K562 (cell line): ENCODE data around the gene PGM2L1. TPM values are rescaled to one million over a fixed set of nuclear protein-coding genes. Genes with fewer than 3 reads are reported as not detected.

ENCODE experiments used
- ATAC-seq: fragments of 200-7000 bp; cut with Tn5 transposase; 3 replicates; pipeline ENCODE4 v1.9.1; 2020; ENCODE audit warnings: moderate library complexity
- BruUV-seq: library from RNA; stranded (reverse); fragments of 400-500 nt; replicated peaks from 2 replicates; lab custom pipeline; 2021; lab: Mats Ljungman, UMichigan
- CTCF ChIA-PET: fragments of 300-600 bp; formaldehyde crosslinking; extraction: SDS; loops from one replicate; lab custom pipeline; 2021; ENCODE audit warnings: low intra/inter-chr PET ratio; lab: Yijun Ruan, JAX
- POLR2A ChIA-PET: fragments of 300-600, 350-650 bp; sonication (Branson Sonifier 250); formaldehyde crosslinking; extraction: SDS; loops from one replicate; lab custom pipeline; 2021; ENCODE audit warnings: antibody characterized with exemption, inconsistent platforms; lab: Yijun Ruan, JAX
- DNase-seq, 4 experiments: peaks; one replicate each; pipeline versions ENCODE4 v3.0.0 to v3.0.0-alpha.2; 2011 to 2018; ENCODE audit warnings: low spot score in 3 of 4, mixed read lengths in 3 of 4; ENCODE audit errors: extremely low read depth in 1 of 4
- FAIRE-seq: peaks from 2 replicates; lab custom pipeline; 2011; peaks lifted over from hg19 to GRCh38; lab: Jason Lieb, UNC
- H2AFZ ChIP-seq: 2 replicates; pipeline ENCODE4 v1.6.0; 2011; ENCODE audit warnings: low read depth, low read length, control low read depth, inconsistent platforms
- H3K27ac ChIP-seq: fragments of 200-600 bp; 3 replicates; pipeline ENCODE4 v1.8.0; 2011; ENCODE audit warnings: low read depth, mild to moderate bottlenecking, control low read depth, inconsistent platforms, low read length, moderate library complexity, mixed read lengths; ENCODE audit errors: extremely low read depth
- H3K27me3 ChIP-seq, 2 experiments: fragments of 300-600 bp in 1 of 2; 2 replicates in 1 of 2; 3 replicates in 1 of 2; pipeline versions ENCODE4 v1.6.0 to v1.8.0; 2011; ENCODE audit warnings: inconsistent platforms in 2 of 2, low read length in 2 of 2, mild to moderate bottlenecking in 1 of 2, mixed read lengths in 1 of 2, moderate library complexity in 1 of 2; ENCODE audit not compliant: control insufficient read depth in 2 of 2, insufficient read depth in 2 of 2
- H3K36me3 ChIP-seq: fragments of 300-600 bp; 3 replicates; pipeline ENCODE4 v1.8.0; 2011; ENCODE audit warnings: mild to moderate bottlenecking, low read length, inconsistent platforms; ENCODE audit not compliant: control insufficient read depth, insufficient read depth
- H3K4me1 ChIP-seq, 2 experiments: fragments of 200-600 bp in 1 of 2; replicated peaks in 1 of 2; 2 replicates in 1 of 2; 3 replicates in 1 of 2; pipeline versions ENCODE4 v1.5.1 to v1.8.0; 2011; ENCODE audit warnings: inconsistent platforms in 2 of 2, low read length in 2 of 2, mild to moderate bottlenecking in 1 of 2, mixed read lengths in 1 of 2, moderate library complexity in 1 of 2; ENCODE audit not compliant: control insufficient read depth in 2 of 2, insufficient read depth in 2 of 2
- H3K4me2 ChIP-seq: 2 replicates; pipeline ENCODE4 v1.6.1; 2011; ENCODE audit warnings: low read length, control low read depth, inconsistent platforms, mixed read lengths; ENCODE audit not compliant: insufficient read depth
- H3K4me3 ChIP-seq: fragments of 200-600 bp; sonication (generic), shearing (Covaris generic); 2 replicates; pipeline ENCODE4 v1.5.1; 2016; ENCODE audit warnings: control low read depth, inconsistent platforms
- H3K79me2 ChIP-seq: fragments of 200-600 bp; 3 replicates; pipeline ENCODE4 v1.8.0; 2011; ENCODE audit warnings: low read length, inconsistent platforms; ENCODE audit not compliant: control insufficient read depth, insufficient read depth
- H3K9ac ChIP-seq, 2 experiments: 2 replicates each; pipeline versions ENCODE4 v1.6.0 to v1.6.1; 2011; ENCODE audit warnings: low read depth in 2 of 2, low read length in 2 of 2, control low read depth in 1 of 2, inconsistent platforms in 1 of 2, mild to moderate bottlenecking in 1 of 2, mixed read lengths in 1 of 2; ENCODE audit not compliant: insufficient read depth in 1 of 2
- H3K9me1 ChIP-seq: one replicate; pipeline ENCODE4 v1.6.0; 2011; ENCODE audit warnings: inconsistent platforms, mild to moderate bottlenecking, low read length, moderate library complexity; ENCODE audit not compliant: control insufficient read depth, insufficient read depth
- H3K9me3 ChIP-seq: replicated peaks from 2 replicates; pipeline ENCODE4 v1.5.1; 2011; ENCODE audit warnings: low read depth, low read length, inconsistent platforms; ENCODE audit not compliant: control insufficient read depth, insufficient read depth
- H4K20me1 ChIP-seq: replicated peaks from 2 replicates; pipeline ENCODE4 v1.6.1; 2011; ENCODE audit warnings: low read length, inconsistent platforms, mixed read lengths; ENCODE audit not compliant: control insufficient read depth, insufficient read depth
- BRD9 ChIP-seq: fragments of 450-650 bp; IDR thresholded peaks from 2 replicates; pipeline ENCODE4 v1.6.1; 2018; ENCODE audit warnings: low read depth; ENCODE audit not compliant: partially characterized antibody
- CBX8 ChIP-seq: fragments of 200-600 bp; sonication (generic); IDR thresholded peaks from 2 replicates; pipeline ENCODE4 v1.6.1; 2012; ENCODE audit warnings: borderline replicate concordance, mixed run types, low read depth, mild to moderate bottlenecking, moderate library complexity, mixed read lengths, low read length, control low read depth, inconsistent platforms; ENCODE audit not compliant: poor library complexity, severe bottlenecking; ENCODE audit errors: extremely low read depth
- MAX ChIP-seq: sonication (generic); formaldehyde crosslinking; IDR thresholded peaks from 2 replicates; pipeline ENCODE4 v1.9.0; 2022; ENCODE audit warnings: mild to moderate bottlenecking, missing genetic modification reagents
- MEIS2 ChIP-seq: fragments of 450-650 bp; IDR thresholded peaks from 2 replicates; pipeline ENCODE4 v1.6.1; 2014; ENCODE audit warnings: mild to moderate bottlenecking; ENCODE audit not compliant: partially characterized antibody
- POLR2AphosphoS5 ChIP-seq: IDR thresholded peaks from 2 replicates; pipeline ENCODE4 v1.6.1; 2011; ENCODE audit warnings: mild to moderate bottlenecking, low read depth, low read length, moderate library complexity; ENCODE audit not compliant: control insufficient read depth, insufficient read depth
- PRPF4 ChIP-seq: fragments of 200-400 bp; formaldehyde crosslinking; IDR thresholded peaks from one replicate; pipeline ENCODE4 v1.6.1; 2017; ENCODE audit warnings: low read length, low read depth, mild to moderate bottlenecking; ENCODE audit not compliant: insufficient read depth, poor library complexity, severe bottlenecking
- RB1 ChIP-seq: fragments of 450-650 bp; IDR thresholded peaks from 2 replicates; pipeline ENCODE4 v1.6.1; 2017; ENCODE audit warnings: low read depth, mild to moderate bottlenecking
- SLC30A9 ChIP-seq: fragments of 250-450 bp; sonication (Bioruptor Pico); IDR thresholded peaks from 2 replicates; pipeline ENCODE4 v1.8.0; 2022; ENCODE audit warnings: mild to moderate bottlenecking, moderate library complexity
- SOX6 ChIP-seq: fragments of 450-650 bp; IDR thresholded peaks from 2 replicates; pipeline ENCODE4 v1.6.1; 2014; ENCODE audit warnings: mild to moderate bottlenecking
- ZKSCAN3 ChIP-seq: fragments of 250-450 bp; sonication (Bioruptor Pico); IDR thresholded peaks from 2 replicates; pipeline ENCODE4 v1.4.0; 2020
- ZNF354B ChIP-seq: fragments of 250-450 bp; sonication (Bioruptor Pico); IDR thresholded peaks from 2 replicates; pipeline ENCODE4 v1.4.0; 2020
- ZNF507 ChIP-seq: conservative IDR thresholded peaks from 2 replicates; pipeline ENCODE4 v1.6.1; 2017; ENCODE audit warnings: missing genetic modification characterization, missing compliant biosample characterization
- ZNF551 ChIP-seq: fragments of 250-450 bp; sonication (Bioruptor Pico); IDR thresholded peaks from 2 replicates; pipeline ENCODE4 v1.5.0; 2021; ENCODE audit warnings: mild to moderate bottlenecking, moderate library complexity
- WGBS: fragments of 100-300 bp; shearing (Covaris generic); methylation state at CpG from one replicate; pipeline ENCODE4 v1.1.6; 2016; ENCODE audit warnings: low coverage, mixed read lengths; ENCODE audit not compliant: insufficient coverage; ENCODE audit errors: missing lambda C conversion rate; 5-methylcytosine and 5-hydroxymethylcytosine counted together
- in situ Hi-C: fragments of 300-500 bp; cut with MboI; formaldehyde crosslinking; loops from 4 replicates; pipeline ENCODE4 v1.15.0; 2018; ENCODE audit warnings: inconsistent platforms, mixed read lengths
- intact Hi-C: fragments of 100-400 bp; cut with micrococcal nuclease; formaldehyde crosslinking; loops from 2 replicates; pipeline ENCODE4 v1.14.2; 2022
- polyA plus RNA-seq, 8 experiments: library from polyadenylated mRNA; depleted of rRNA in 4 of 8; stranded (reverse) in 5 of 8; unstranded in 3 of 8; fragments of >200 nt; fragmentation: Nextera tagmentation in 2 of 8; fragmentation: Illumina TruSeq in 1 of 8; extraction: Ambion mirVana in 2 of 8; extraction: Trizol in 1 of 8; gene quantifications; 2 replicates each; pipeline versions ENCODE4 v1.2.1 to v1.2.3, GENCODE V29; 2011 to 2014; ENCODE audit warnings: inconsistent platforms in 1 of 8, missing spikeins in 1 of 8
- total RNA-seq, 7 experiments: library from RNA; depleted of rRNA in 6 of 7; stranded (reverse); fragments of >200 nt in 6 of 7; fragmentation: Illumina TruSeq in 2 of 7; extraction: Trizol in 2 of 7; gene quantifications; 2 replicates each; pipeline versions ENCODE4 v1.2.1 to v1.2.3, GENCODE V29; 2011 to 2021; ENCODE audit warnings: low replicate concordance in 1 of 7

PGM2L1 gene
- total and polyA plus RNA-seq, 9 of the 15 experiments (the other 6 are each of a cell fraction or from before 2014, with no cell fraction given): 0.32 to 0.95 (median 0.63) TPM

GRCh38 chr11:74377689-74378088 lies 20.5 kb downstream of the PGM2L1 start:
- in situ Hi-C loops: no loop called here
- no peaks in the 10 kb centered on the region for H3K4me1 ChIP-seq
- ChIA-PET CTCF (no interaction called here), POLR2A (no interaction called here)
- H3K4me2 ChIP-seq: no peak overlapping the region
- H3K9me3 ChIP-seq: no peaks in the 10 kb centered on the region
- WGBS: 23% methylated on average over 3 of the region's 3 CpGs
- FAIRE-seq (no peak), DNase-seq (no peak), ATAC-seq (no peak)
- BruUV-seq: no TSS peak
- H3K79me2 ChIP-seq: no peaks in the 10 kb centered on the region
- intact Hi-C loops: no loop called here
- no peak overlapping the region for H3K4me3 ChIP-seq
- H3K36me3 ChIP-seq: no peaks in the 10 kb centered on the region
- no peak overlapping the region for H2AFZ ChIP-seq
- no peak overlapping the region for H3K27ac ChIP-seq
- no peaks in the 10 kb centered on the region for H4K20me1 ChIP-seq
- TF ChIP-seq POLR2AphosphoS5: no peak
- TF ChIP-seq RB1: no peak
- TF ChIP-seq BRD9: no peak
- TF ChIP-seq MEIS2: no peak
- TF ChIP-seq ZNF551 (CRISPR knock-in tag): no peak
- no peak for TF ChIP-seq PRPF4
- TF ChIP-seq CBX8: no peak
- no peak for TF ChIP-seq SLC30A9 (CRISPR knock-in tag)
- no peak for TF ChIP-seq MAX (CRISPR knock-in tag)
- TF ChIP-seq SOX6: no peak
- TF ChIP-seq ZKSCAN3 (CRISPR knock-in tag): no peak
- TF ChIP-seq ZNF354B: no peak
- no peak for TF ChIP-seq ZNF507 (tag)
- no peak overlapping the region for H3K9ac ChIP-seq
- H3K27me3 ChIP-seq: no peaks in the 10 kb centered on the region
- no peaks in the 10 kb centered on the region for H3K9me1 ChIP-seq
